Endodermal cell (in vitro differentiated cells): ENCODE results near the gene TNFAIP2. TPM values are rescaled to one million over a fixed set of nuclear protein-coding genes. Genes with fewer than 3 reads are reported as not detected.

ENCODE experiments used
- DNase-seq: peaks from one replicate; pipeline ENCODE4 v3.0.0-alpha.2; 2017
- H3K27ac ChIP-seq: 2 replicates; pipeline ENCODE4 v1.5.1; 2013; ENCODE audit warnings: mild to moderate bottlenecking, low read depth, low read length, moderate library complexity
- H3K27me3 ChIP-seq: 2 replicates; pipeline ENCODE4 v1.6.1; 2013; ENCODE audit warnings: mild to moderate bottlenecking, low read length, moderate library complexity; ENCODE audit not compliant: insufficient read depth, control insufficient read depth, poor library complexity, severe bottlenecking
- H3K36me3 ChIP-seq: 2 replicates; pipeline ENCODE4 v1.7.0; 2013; ENCODE audit warnings: mild to moderate bottlenecking, low read length, moderate library complexity; ENCODE audit not compliant: control insufficient read depth, insufficient read depth
- H3K4me1 ChIP-seq: one replicate; pipeline ENCODE4 v1.7.0; 2013; ENCODE audit warnings: low read length; ENCODE audit not compliant: control insufficient read depth, insufficient read depth
- H3K4me3 ChIP-seq: 2 replicates; pipeline ENCODE4 v1.5.1; 2013; ENCODE audit warnings: mild to moderate bottlenecking, low read length, moderate library complexity
- H3K9ac ChIP-seq: 2 replicates; pipeline ENCODE4 v1.6.1; 2013; ENCODE audit warnings: mild to moderate bottlenecking, low read length, moderate library complexity; ENCODE audit not compliant: poor library complexity, severe bottlenecking; ENCODE audit errors: extremely low read depth
- H3K9me3 ChIP-seq: 2 replicates; pipeline ENCODE4 v1.6.1; 2013; ENCODE audit warnings: mild to moderate bottlenecking, low read length, moderate library complexity; ENCODE audit not compliant: control insufficient read depth
- H3K27ac Mint-ChIP-seq: 2 replicates; pipeline ENCODE4 v1.8.0; 2020; ENCODE audit warnings: mixed read lengths
- H3K27me3 Mint-ChIP-seq: 2 replicates; pipeline ENCODE4 v1.8.0; 2021; ENCODE audit warnings: mild to moderate bottlenecking, mixed read lengths; ENCODE audit not compliant: insufficient read depth
- H3K36me3 Mint-ChIP-seq: 2 replicates; pipeline ENCODE4 v1.8.0; 2020; ENCODE audit warnings: low read depth, mixed read lengths
- H3K4me1 Mint-ChIP-seq: 2 replicates; pipeline ENCODE4 v1.8.0; 2020; ENCODE audit warnings: mixed read lengths
- H3K4me3 Mint-ChIP-seq: 2 replicates; pipeline ENCODE4 v1.8.0; 2020; ENCODE audit warnings: mild to moderate bottlenecking, moderate library complexity, mixed read lengths
- H3K9me3 Mint-ChIP-seq: 2 replicates; pipeline ENCODE4 v1.8.0; 2020; ENCODE audit warnings: mild to moderate bottlenecking, mixed read lengths
- CTCF ChIP-seq: fragments of 200-600 bp; sonication (generic); conservative IDR thresholded peaks from 2 replicates; pipeline ENCODE4 v1.5.0; 2021; ENCODE audit warnings: antibody characterized with exemption, mild to moderate bottlenecking
- WGBS, 2 experiments: methylation state at CpG; one replicate each; pipeline versions ENCODE4 v1.1.5 to v1.1.7; 2013; ENCODE audit warnings: missing lambda C conversion rate in 2 of 2, mixed read lengths in 1 of 2; ENCODE audit not compliant: insufficient coverage in 1 of 2, insufficient read length in 1 of 2; 5-methylcytosine and 5-hydroxymethylcytosine counted together
- total RNA-seq, 2 donors: library from RNA; stranded (reverse); fragmentation: NEBNext Ultra II Directional in 1 of 2; extraction: Animal tissue kit (Norgen Biotek cat#: 25700) in 1 of 2; gene quantifications; 2 replicates in 1 of 2; 3 replicates in 1 of 2; pipeline ENCODE4 v1.2.1, GENCODE V29; 2021

TNFAIP2 gene
- total RNA-seq, 2 donors from 2014 or later, result 16.8 to 19.4 TPM

GRCh38 chr14:103087343-103087835, 35.9 kb upstream of the TNFAIP2 start:
- H3K27me3 Mint-ChIP-seq, result peaks cover 12% of the 10 kb centered on the region
- Histone ChIP-seq H3K9ac (no peak overlapping the region), H3K9me3 (no peaks in the 10 kb centered on the region), H3K27me3 (peaks cover 41% of the 10 kb centered on the region), H3K36me3 (no peaks in the 10 kb centered on the region), H3K4me1 (no peaks in the 10 kb centered on the region), H3K4me3 (no peak overlapping the region), H3K27ac (no peak overlapping the region)
- WGBS, 2 experiments, result 54 to 78% methylated on average over 4 to 13 of the region's 13 CpGs
- no peak overlapping the region for H3K27ac Mint-ChIP-seq
- peak; percentile 71 for DNase-seq
- H3K36me3 Mint-ChIP-seq, result no peaks in the 10 kb centered on the region
- H3K4me1 Mint-ChIP-seq, result no peaks in the 10 kb centered on the region
- no peak for TF ChIP-seq CTCF
- H3K9me3 Mint-ChIP-seq, result no peaks in the 10 kb centered on the region
- H3K4me3 Mint-ChIP-seq, result no peak overlapping the region

GRCh38 chr14:103088921-103089320, 34.3 kb upstream of the TNFAIP2 start:
- no peak overlapping the region for H3K9ac ChIP-seq
- Mint-ChIP-seq H3K4me3 (no peak overlapping the region), H3K27ac (no peak overlapping the region), H3K36me3 (no peaks in the 10 kb centered on the region), H3K4me1 (no peaks in the 10 kb centered on the region), H3K27me3 (peaks cover 12% of the 10 kb centered on the region), H3K9me3 (no peaks in the 10 kb centered on the region)
- no peaks in the 10 kb centered on the region for H3K9me3 ChIP-seq
- H3K4me3 ChIP-seq, result no peak overlapping the region
- DNase-seq, result no peak
- H3K36me3 ChIP-seq, result no peaks in the 10 kb centered on the region
- H3K4me1 ChIP-seq, result no peaks in the 10 kb centered on the region
- H3K27ac ChIP-seq, result no peak overlapping the region
- H3K27me3 ChIP-seq, result peaks cover 26% of the 10 kb centered on the region
- 85 to 95% methylated on average over 2 to 6 of the region's 6 CpGs for WGBS, 2 experiments
- no peak for TF ChIP-seq CTCF

- Histone ChIP-seq H3K9ac (no peak overlapping the region), H3K4me1 (no peaks in the 10 kb centered on the region), H3K27me3 (peaks cover 19% of the 10 kb centered on the region), H3K36me3 (no peaks in the 10 kb centered on the region), H3K9me3 (no peaks in the 10 kb centered on the region), H3K27ac (no peak overlapping the region), H3K4me3 (no peak overlapping the region)
- 87 to 90% methylated on average over 18 to 28 of the region's 28 CpGs for WGBS, 2 experiments
- Mint-ChIP-seq H3K27me3 (peaks cover 12% of the 10 kb centered on the region), H3K36me3 (no peaks in the 10 kb centered on the region), H3K4me3 (no peak overlapping the region), H3K9me3 (no peaks in the 10 kb centered on the region), H3K27ac (no peak overlapping the region), H3K4me1 (no peaks in the 10 kb centered on the region)
- TF ChIP-seq CTCF, result no peak
- no peak for DNase-seq
Observed at GRCh38 chr14:103089386-103090335, 33.6 kb upstream of the TNFAIP2 start.
